ENCODE measurements around the gene HBG1. TPM values are rescaled to one million over a fixed set of nuclear protein-coding genes. Genes with fewer than 3 reads are reported as not detected.

HBG1 gene
- total RNA-seq, 4 donors from 2014 or later: not detected

DNA sequence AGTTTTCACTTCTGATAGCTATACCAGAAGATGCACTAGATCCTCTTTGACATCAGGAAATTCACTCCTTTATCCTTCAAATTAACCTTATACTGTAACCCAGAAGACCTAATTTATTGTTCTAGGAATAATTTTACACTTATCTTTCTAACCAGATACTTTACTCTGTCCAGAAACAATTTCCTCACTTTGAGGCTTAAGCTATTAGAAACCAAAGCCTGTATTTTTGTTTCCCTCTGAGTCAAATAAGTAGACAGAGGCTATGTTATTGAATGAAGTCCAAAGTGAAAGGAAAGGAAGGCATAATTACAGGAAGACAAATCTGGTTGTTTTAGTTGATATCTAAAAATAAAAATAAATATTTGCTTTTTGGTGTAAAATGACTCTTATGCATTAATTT, 51.4 kb downstream of the HBG1 start:
- TF ChIP-seq CTCF (IDR thresholded peaks at IDR 0.05) (no peak), POLR2AphosphoS5 (IDR thresholded peaks at IDR 0.05) (no peak), POLR2A (IDR thresholded peaks at IDR 0.05) (no peak), EP300 (IDR thresholded peaks at IDR 0.05) (no peak)
- H3K4me3 ChIP-seq: no peak overlapping the region

More for the DNA sequence above, 51.4 kb downstream of the HBG1 start:
- Histone ChIP-seq H3K27ac (no peak overlapping the region), H3K4me1 (no peaks in the 10 kb centered on the region), H3K27me3 (no peaks in the 10 kb centered on the region), H3K9me3 (no peaks in the 10 kb centered on the region), H3K36me3 (no peaks in the 10 kb centered on the region)
- no peak for DNase-seq (ENCODE audit: low spot score in 2 of 2)

Other genes with a start within 250 kb of the HBG1 start
- gene OR52J3, start 203.3 kb downstream of the HBG1 start, total RNA-seq: not detected
- not detected for gene OR52E2, start 190.2 kb downstream of the HBG1 start, total RNA-seq
- not detected for gene OR52E1, start 180.3 kb downstream of the HBG1 start, total RNA-seq
- not detected for gene OR52A5, start 111.5 kb downstream of the HBG1 start, total RNA-seq
- gene OR52A1, start 95.1 kb downstream of the HBG1 start, total RNA-seq: not detected
- not detected for gene OR51V1, start 49.2 kb downstream of the HBG1 start, total RNA-seq
- 10 to 100 TPM in 2 of 4 donors, 1 to 10 TPM in 2; 3.7 to 45.8 (median 15.2) TPM for gene HBB, start 22.8 kb downstream of the HBG1 start, total RNA-seq
- gene HBD, start 15.4 kb downstream of the HBG1 start, total RNA-seq: not detected
- gene HBG2, start 4.9 kb upstream of the HBG1 start, total RNA-seq: not detected
- gene HBE1, start 20.1 kb upstream of the HBG1 start, total RNA-seq: 1 to 10 TPM in 1 of 4 donors, not detected in 3; 1.9 TPM
- not detected for gene OR51B4, start 52.1 kb upstream of the HBG1 start, total RNA-seq
- gene OR51B2, start 74.4 kb upstream of the HBG1 start, total RNA-seq: not detected
- gene OR51B5, start 93.7 kb upstream of the HBG1 start, total RNA-seq: not detected
- gene OR51B6, start 101.7 kb upstream of the HBG1 start, total RNA-seq: not detected
- gene OR51M1, start 134.0 kb upstream of the HBG1 start, total RNA-seq: not detected
- not detected for gene OR51Q1, start 172.3 kb upstream of the HBG1 start, total RNA-seq
- not detected for gene OR51I1, start 191.7 kb upstream of the HBG1 start, total RNA-seq
- gene OR51I2, start 199.5 kb upstream of the HBG1 start, total RNA-seq: not detected
- gene OR52D1, start 238.8 kb upstream of the HBG1 start, total RNA-seq: not detected

Data from suprapubic skin (tissue), 4 donors.